ENCODE results near the gene MLF2.
"Not testable (repeated sequence)": the region's sequence is repeated elsewhere in the genome, so short reads cannot be mapped to it uniquely, and the experiment has no call there.

The MLF2 gene

DNA sequence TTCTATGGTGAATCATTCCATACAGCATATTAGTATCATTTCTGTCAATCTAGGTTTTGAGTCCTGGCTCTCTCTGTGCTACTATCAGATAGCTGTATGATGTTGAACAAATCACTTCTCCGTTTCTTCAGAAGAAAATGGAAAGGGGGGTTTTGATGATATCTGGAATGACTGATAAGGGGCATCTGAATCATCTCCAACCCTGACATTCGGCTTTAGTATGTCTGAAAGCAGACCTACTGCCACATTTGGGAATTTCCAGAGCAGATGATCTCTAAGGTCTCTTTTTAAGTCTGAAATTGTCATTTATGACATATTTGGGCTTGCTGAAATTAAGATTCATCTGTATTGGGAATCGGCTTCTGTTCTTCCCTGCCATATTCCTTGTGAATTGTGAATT, 10.1 kb downstream of the MLF2 start:
- Histone ChIP-seq H3K36me3 (ENCODE audit: insufficient read depth, low read length) (peaks cover 22% of the 10 kb centered on the region), H3K4me3 (ENCODE audit: low read depth in 1 of 2, low read length in 2 of 2) (no peak overlapping the region), H3K27ac (ENCODE audit: low read depth, low read length) (no peak overlapping the region), H3K27me3 (ENCODE audit: control insufficient read depth in 1 of 2, insufficient read depth in 2 of 2, low read length in 2 of 2) (no peaks in the 10 kb centered on the region), H3K4me1 (ENCODE audit: insufficient read depth, low read length) (no peaks in the 10 kb centered on the region), H3K9ac (ENCODE audit: low read length) (no peak overlapping the region), H3K9me3 (ENCODE audit: low read length) (no peaks in the 10 kb centered on the region)

DNA sequence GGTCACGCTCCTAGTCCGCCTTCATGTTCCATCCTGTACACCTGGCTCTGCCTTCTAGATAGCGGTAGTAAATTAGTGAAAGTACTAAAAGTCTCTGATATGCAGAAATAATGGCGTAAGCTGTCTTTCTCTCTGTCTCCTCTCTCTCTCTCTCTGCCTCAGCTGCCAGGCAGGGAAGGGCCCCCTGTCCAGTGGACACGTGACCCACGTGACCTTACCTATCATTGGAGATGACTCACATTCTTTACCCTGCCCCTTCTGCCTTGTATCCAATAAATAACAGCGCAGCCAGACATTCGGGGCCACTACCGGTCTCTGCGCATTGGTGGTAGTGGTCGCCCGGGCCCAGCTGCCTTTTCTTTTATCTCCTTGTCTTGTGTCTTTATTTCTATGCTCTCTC, 10.9 kb downstream of the MLF2 start:
- H3K9me3 ChIP-seq (ENCODE audit: low read length); H3K27me3 ChIP-seq (ENCODE audit: control insufficient read depth in 1 of 2, insufficient read depth in 2 of 2, low read length in 2 of 2); H3K4me1 ChIP-seq (ENCODE audit: insufficient read depth, low read length); H3K4me3 ChIP-seq (ENCODE audit: low read depth in 1 of 2, low read length in 2 of 2); H3K27ac ChIP-seq (ENCODE audit: low read depth, low read length); H3K9ac ChIP-seq (ENCODE audit: low read length): not testable (repeated sequence)
- H3K36me3 ChIP-seq (ENCODE audit: insufficient read depth, low read length): peaks cover 15% of the 10 kb centered on the region

DNA sequence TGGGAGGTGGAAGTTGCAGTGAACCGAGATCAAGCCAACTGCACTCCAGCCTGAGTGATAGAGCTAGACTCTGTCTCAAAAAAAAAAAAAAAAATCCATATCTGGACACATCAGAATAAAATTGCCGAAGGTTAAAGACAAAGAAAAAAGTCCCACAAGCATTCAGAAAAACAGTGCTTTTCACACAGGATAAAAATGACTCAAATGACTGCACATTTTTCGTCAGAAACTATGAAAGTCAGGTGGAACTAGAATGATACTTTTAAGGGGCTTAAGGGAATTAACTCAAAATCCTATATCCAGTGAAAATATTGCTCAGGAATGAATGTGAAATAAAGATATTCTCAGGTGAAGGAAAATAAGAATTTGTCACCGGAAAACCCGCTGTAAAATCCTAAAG, 16.2 kb downstream of the MLF2 start:
- Histone ChIP-seq H3K4me3 (ENCODE audit: low read depth in 1 of 2, low read length in 2 of 2) (no peak overlapping the region), H3K27ac (ENCODE audit: low read depth, low read length) (no peak overlapping the region), H3K27me3 (ENCODE audit: control insufficient read depth in 1 of 2, insufficient read depth in 2 of 2, low read length in 2 of 2) (no peaks in the 10 kb centered on the region), H3K9ac (ENCODE audit: low read length) (no peak overlapping the region), H3K9me3 (ENCODE audit: low read length) (no peaks in the 10 kb centered on the region), H3K36me3 (ENCODE audit: insufficient read depth, low read length) (peaks cover 3% of the 10 kb centered on the region), H3K4me1 (ENCODE audit: insufficient read depth, low read length) (peaks cover 6% of the 10 kb centered on the region)

DNA sequence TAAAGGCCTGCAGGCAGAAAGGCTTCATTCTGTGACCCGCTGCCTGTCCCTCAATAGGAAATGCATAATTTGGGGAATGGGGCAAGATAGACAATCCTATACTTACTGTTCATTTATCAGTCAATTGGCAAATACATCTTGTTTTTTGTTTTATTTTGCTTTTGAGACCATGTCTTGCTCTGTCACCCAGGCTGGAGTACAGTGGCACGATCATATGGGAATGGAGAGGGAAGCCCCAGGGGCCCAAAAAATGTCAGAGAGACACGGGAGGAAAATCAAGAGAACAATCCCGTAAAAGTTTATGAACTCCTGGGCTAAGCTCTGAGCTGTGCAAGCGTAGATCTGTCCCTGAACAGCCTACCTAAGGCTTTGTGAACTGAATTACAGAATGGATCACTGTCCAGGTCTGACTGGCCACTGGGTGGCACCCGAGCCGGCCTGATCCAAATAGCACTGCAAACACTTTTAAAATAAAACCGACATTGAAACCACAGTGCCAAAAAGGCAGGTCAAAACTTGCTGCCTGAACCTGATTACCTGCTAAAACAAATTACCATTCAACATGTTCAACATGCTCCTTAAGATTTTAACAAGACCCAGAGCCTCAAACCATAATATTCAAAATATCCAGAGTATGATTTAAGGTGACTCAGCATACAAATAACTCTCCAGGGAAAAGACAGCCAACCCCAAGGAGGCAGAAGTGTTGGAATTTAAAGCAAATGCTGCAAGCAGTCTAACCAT, 17.3 kb downstream of the MLF2 start:
- Histone ChIP-seq H3K4me1 (ENCODE audit: insufficient read depth, low read length) (peaks cover 6% of the 10 kb centered on the region), H3K9me3 (ENCODE audit: low read length) (no peaks in the 10 kb centered on the region), H3K9ac (ENCODE audit: low read length) (no peak overlapping the region), H3K27ac (ENCODE audit: low read depth, low read length) (peak overlapping the region; percentile 18), H3K27me3 (ENCODE audit: control insufficient read depth in 1 of 2, insufficient read depth in 2 of 2, low read length in 2 of 2) (no peaks in the 10 kb centered on the region), H3K36me3 (ENCODE audit: insufficient read depth, low read length) (peaks cover 13% of the 10 kb centered on the region), H3K4me3 (ENCODE audit: low read depth in 1 of 2, low read length in 2 of 2) (no peak overlapping the region)

DNA sequence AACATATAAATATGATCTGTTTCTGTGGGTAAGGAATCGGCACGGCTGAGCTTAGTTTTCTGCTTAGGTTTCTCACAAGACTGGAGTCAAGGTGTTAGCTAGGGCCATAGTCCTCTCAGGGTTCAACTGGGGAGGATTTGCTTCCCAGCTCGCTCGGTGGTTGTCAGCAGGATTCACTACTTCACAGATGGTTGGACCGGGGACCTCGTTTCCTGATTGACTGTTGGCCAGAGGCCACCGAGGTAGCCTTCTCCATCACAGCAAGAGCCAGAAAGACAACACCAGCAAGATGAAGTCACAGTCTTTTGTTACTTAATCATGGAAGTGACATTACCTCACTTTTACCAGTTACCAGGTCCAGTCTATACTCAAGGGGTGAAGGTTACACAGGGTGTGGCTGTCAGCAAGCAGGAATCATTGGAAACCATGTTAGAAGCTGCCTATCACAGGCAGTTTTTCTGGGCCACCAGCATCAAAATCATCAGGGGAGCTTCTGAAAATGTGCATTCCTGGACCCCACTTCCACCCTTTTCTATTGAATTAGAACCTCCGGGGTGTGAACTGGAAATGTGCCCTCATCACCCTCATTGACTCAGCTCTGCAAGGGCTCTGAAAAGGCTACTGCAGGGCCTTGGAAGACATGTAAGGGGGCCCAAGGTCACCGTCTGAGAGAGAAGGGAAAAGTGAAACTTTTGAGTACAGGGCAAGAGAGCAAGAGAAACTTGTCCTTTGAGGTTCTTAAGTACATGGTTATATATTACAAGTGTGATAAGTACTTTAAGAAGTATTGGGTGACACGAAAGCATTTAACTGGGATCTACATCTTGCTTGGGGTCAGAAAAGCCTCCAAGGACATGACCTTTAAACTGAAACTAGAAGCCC, 18.2 kb downstream of the MLF2 start:
- Histone ChIP-seq H3K4me1 (ENCODE audit: insufficient read depth, low read length) (peaks cover 6% of the 10 kb centered on the region), H3K4me3 (ENCODE audit: low read depth in 1 of 2, low read length in 2 of 2) (no peak overlapping the region), H3K27ac (ENCODE audit: low read depth, low read length) (no peak overlapping the region), H3K9ac (ENCODE audit: low read length) (no peak overlapping the region), H3K36me3 (ENCODE audit: insufficient read depth, low read length) (peaks cover 22% of the 10 kb centered on the region), H3K9me3 (ENCODE audit: low read length) (no peaks in the 10 kb centered on the region), H3K27me3 (ENCODE audit: control insufficient read depth in 1 of 2, insufficient read depth in 2 of 2, low read length in 2 of 2) (no peaks in the 10 kb centered on the region)

DNA sequence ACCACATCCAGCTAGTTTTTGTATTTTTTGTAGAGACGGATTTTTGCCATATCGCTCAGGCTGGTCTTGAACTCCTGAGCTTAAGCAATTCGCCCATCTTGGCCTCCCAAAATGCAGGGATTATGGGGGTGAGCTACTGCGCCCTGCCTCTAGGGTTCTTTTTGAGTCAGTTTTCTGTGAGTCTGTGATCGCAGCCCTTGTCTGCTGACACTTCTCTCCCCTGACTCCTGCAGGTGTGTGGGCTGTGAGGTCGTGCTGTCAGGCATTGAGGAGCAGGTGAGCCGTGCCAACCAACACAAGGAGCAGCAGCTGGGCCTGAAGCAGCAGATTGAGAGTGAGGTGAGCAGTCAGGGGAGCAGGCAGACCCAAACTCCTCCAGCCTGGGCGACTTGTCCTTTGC, 22.8 kb downstream of the MLF2 start:
- Histone ChIP-seq H3K4me1 (ENCODE audit: insufficient read depth, low read length) (peaks cover 5% of the 10 kb centered on the region), H3K27me3 (ENCODE audit: control insufficient read depth in 1 of 2, insufficient read depth in 2 of 2, low read length in 2 of 2) (no peaks in the 10 kb centered on the region), H3K36me3 (ENCODE audit: insufficient read depth, low read length) (peaks cover 50% of the 10 kb centered on the region), H3K4me3 (ENCODE audit: low read depth in 1 of 2, low read length in 2 of 2) (no peak overlapping the region), H3K27ac (ENCODE audit: low read depth, low read length) (no peak overlapping the region), H3K9ac (ENCODE audit: low read length) (no peak overlapping the region), H3K9me3 (ENCODE audit: low read length) (no peaks in the 10 kb centered on the region)

DNA sequence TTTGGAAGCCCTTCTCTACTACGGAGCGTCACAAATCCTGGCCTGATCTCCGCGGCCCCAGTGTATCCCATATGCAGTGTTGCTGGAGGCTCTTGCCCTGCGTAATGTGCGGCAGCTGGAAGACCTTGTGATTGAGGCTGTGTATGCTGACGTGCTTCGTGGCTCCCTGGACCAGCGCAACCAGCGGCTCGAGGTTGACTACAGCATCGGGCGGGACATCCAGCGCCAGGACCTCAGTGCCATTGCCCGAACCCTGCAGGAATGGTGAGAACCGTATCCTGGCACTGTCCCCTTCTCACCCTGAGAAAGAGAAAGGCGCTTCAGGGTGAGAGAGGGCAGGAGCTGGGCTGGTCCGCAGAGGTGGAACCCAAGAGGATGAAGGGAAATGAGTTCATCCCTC, 23.8 kb downstream of the MLF2 start:
- Histone ChIP-seq H3K4me3 (ENCODE audit: low read depth in 1 of 2, low read length in 2 of 2) (no peak overlapping the region), H3K4me1 (ENCODE audit: insufficient read depth, low read length) (peaks cover 14% of the 10 kb centered on the region), H3K9ac (ENCODE audit: low read length) (no peak overlapping the region), H3K27ac (ENCODE audit: low read depth, low read length) (no peak overlapping the region), H3K36me3 (ENCODE audit: insufficient read depth, low read length) (peaks cover 50% of the 10 kb centered on the region), H3K27me3 (ENCODE audit: control insufficient read depth in 1 of 2, insufficient read depth in 2 of 2, low read length in 2 of 2) (no peaks in the 10 kb centered on the region), H3K9me3 (ENCODE audit: low read length) (no peaks in the 10 kb centered on the region)

DNA sequence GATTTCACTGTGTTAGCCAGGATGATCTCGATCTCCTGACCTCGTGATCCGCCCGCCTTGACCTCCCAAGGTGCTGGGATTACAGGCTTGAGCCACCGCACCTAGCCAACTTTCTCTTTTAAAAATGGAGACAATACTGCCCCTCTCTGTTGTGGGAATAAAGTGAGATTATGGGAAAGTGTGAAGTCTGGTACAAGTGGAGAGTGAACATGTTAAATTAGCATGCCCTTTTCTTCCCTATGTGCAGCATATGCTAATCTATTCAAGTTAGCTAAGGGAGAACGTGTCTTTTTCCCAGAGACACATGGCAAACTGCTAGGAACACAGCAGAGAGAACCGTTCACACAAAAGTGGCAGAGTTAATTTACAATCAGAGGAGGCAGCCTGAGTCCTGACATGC, 27.6 kb downstream of the MLF2 start:
- Histone ChIP-seq H3K27ac (ENCODE audit: low read depth, low read length) (no peak overlapping the region), H3K27me3 (ENCODE audit: control insufficient read depth in 1 of 2, insufficient read depth in 2 of 2, low read length in 2 of 2) (no peaks in the 10 kb centered on the region), H3K4me1 (ENCODE audit: insufficient read depth, low read length) (peaks cover 14% of the 10 kb centered on the region), H3K9me3 (ENCODE audit: low read length) (no peaks in the 10 kb centered on the region), H3K9ac (ENCODE audit: low read length) (no peak overlapping the region), H3K36me3 (ENCODE audit: insufficient read depth, low read length) (peaks cover 35% of the 10 kb centered on the region), H3K4me3 (ENCODE audit: low read depth in 1 of 2, low read length in 2 of 2) (no peak overlapping the region)

DNA sequence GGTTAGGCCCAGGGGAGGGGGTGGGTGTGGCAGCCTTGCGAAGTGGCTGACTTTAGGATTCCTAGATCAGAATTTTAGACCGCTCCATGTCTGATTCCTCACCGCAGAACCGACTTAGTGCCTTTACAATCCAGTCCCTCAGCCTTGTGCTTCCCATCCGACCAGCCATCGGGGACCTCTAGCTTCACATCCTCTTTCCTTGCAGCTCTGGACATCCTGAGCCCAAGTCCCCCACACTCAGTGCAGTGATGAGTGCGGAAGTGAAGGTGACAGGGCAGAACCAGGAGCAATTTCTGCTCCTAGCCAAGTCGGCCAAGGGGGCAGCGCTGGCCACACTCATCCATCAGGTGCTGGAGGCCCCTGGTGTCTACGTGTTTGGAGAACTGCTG, 28.5 kb downstream of the MLF2 start:
- Histone ChIP-seq H3K9me3 (ENCODE audit: low read length) (no peaks in the 10 kb centered on the region), H3K9ac (ENCODE audit: low read length) (peak overlapping the region; percentile 28), H3K27ac (ENCODE audit: low read depth, low read length) (peak overlapping the region; percentile 62)

DNA sequence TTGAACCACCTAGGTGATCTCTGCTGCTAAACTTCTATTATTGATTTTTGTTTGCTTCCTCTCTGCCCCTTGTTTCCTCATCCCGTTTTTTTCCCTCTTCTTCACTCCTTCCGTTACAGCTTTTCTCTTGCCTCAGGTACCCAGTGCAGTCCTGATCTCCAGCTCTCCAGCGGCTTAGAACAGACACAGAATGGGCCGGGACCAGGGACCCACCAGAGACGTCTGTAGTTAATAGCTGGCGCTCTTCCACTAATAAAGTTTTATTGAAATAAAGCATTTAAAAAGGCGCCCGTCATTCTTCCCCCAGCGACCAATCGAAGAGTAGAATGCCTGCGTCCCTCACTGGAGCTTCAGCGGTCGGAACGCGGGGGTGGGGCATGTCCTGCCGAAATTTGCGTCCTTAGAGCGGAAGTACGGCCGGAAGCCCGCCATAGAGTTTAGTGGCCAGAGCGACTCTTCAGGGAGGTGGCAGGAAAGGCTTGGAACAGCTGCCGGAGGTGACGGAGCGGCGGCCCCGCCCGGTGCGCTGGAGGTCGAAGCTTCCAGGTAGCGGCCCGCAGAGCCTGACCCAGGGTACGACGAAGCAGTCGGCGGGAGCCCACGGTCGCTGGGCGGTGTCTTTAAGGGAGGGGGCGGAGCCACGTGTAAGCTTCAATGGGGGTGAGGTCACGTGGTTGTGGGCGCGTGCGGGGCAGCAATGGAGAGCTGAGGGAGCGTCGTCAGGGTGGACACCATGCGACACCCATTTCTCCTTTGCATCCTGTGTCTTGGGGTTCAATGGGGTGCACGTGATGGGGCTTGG, 29.1 kb downstream of the MLF2 start, which contains the start of gene COPS7A:
Gene COPS7A (plus strand): TSS at position 440 of the 802 bp plus-strand sequence. CDS start 611 bp downstream, outside the sequence.
- peak within 1 kb of the TSS; percentile 28 for H3K9ac ChIP-seq (ENCODE audit: low read length)
- H3K9me3 ChIP-seq (ENCODE audit: low read length): no peaks in the 10 kb centered on the region
- H3K27ac ChIP-seq (ENCODE audit: low read depth, low read length): peak within 1 kb of the TSS; percentile 70
- H3K27me3 ChIP-seq (ENCODE audit: control insufficient read depth in 1 of 2, insufficient read depth in 2 of 2, low read length in 2 of 2): no peaks in the 10 kb centered on the region
- H3K4me1 ChIP-seq (ENCODE audit: insufficient read depth, low read length): peaks cover 14% of the 10 kb centered on the region
- H3K4me3 ChIP-seq (ENCODE audit: low read depth in 1 of 2, low read length in 2 of 2): peak within 1 kb of the TSS; percentile 52 to 64
- peaks cover 19% of the 10 kb centered on the region for H3K36me3 ChIP-seq (ENCODE audit: insufficient read depth, low read length)

More for the DNA sequence above, 28.5 kb downstream of the MLF2 start:
- Histone ChIP-seq H3K27me3 (ENCODE audit: control insufficient read depth in 1 of 2, insufficient read depth in 2 of 2, low read length in 2 of 2) (no peaks in the 10 kb centered on the region), H3K4me3 (ENCODE audit: low read depth in 1 of 2, low read length in 2 of 2) (peak overlapping the region; percentile 52 to 64), H3K4me1 (ENCODE audit: insufficient read depth, low read length) (peaks cover 14% of the 10 kb centered on the region), H3K36me3 (ENCODE audit: insufficient read depth, low read length) (peaks cover 25% of the 10 kb centered on the region)

DNA sequence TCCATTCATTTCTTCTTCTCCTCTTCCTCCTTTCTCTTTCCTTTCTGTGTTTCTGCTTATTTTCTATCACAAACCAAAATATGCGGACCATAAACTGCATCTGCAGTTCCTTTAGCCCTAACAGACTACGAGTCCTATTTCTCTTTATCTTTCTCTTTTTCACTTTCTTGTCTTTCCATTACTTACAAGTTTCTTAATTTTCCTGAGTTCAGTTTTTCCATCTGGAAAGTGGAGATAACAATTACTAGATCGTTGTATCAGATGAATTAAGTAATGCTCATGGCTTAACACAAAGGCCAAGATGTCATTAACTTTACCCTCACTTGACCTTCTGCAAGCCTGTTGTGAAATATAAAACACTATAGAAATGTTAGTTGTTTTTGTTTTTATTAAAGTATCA, 30.1 kb downstream of the MLF2 start:
- no peaks in the 10 kb centered on the region for H3K9me3 ChIP-seq (ENCODE audit: low read length)
- H3K27ac ChIP-seq (ENCODE audit: low read depth, low read length): no peak overlapping the region
- no peak overlapping the region for H3K9ac ChIP-seq (ENCODE audit: low read length)
- no peak overlapping the region for H3K4me3 ChIP-seq (ENCODE audit: low read depth in 1 of 2, low read length in 2 of 2)
- peaks cover 10% of the 10 kb centered on the region for H3K36me3 ChIP-seq (ENCODE audit: insufficient read depth, low read length)
- peaks cover 14% of the 10 kb centered on the region for H3K4me1 ChIP-seq (ENCODE audit: insufficient read depth, low read length)
- no peaks in the 10 kb centered on the region for H3K27me3 ChIP-seq (ENCODE audit: control insufficient read depth in 1 of 2, insufficient read depth in 2 of 2, low read length in 2 of 2)

Measured in muscle layer of colon (tissue), 2 donors.